Left renal cortex interstitium (tissue), 4 donors: Measurements from ENCODE around the gene NIM1K. TPM values are rescaled to one million over a fixed set of nuclear protein-coding genes. Genes with fewer than 3 reads are reported as not detected.
"Not testable (repeated sequence)": the region's sequence is repeated elsewhere in the genome, so short reads cannot be mapped to it uniquely, and the experiment has no call there.

Experiments
- DNase-seq, 4 donors: peaks; one replicate each; pipeline ENCODE4 v3.0.0-alpha.2; 2013; ENCODE audit warnings: low read depth in 4 of 4, low spot score in 2 of 4, missing footprints in 1 of 4
- polyA plus RNA-seq, 4 donors: library from polyadenylated mRNA; unstranded; fragments of 120-200 nt; gene quantifications; one replicate each; pipeline ENCODE4 v1.2.1, GENCODE V29; 2013; ENCODE audit not compliant: insufficient read length in 4 of 4

NIM1K gene
- under 1 TPM; 0.46 to 0.85 (median 0.54) TPM for polyA plus RNA-seq

GRCh38 chr5:43191740-43192557 is at the start of gene NIM1K:
Gene NIM1K (plus strand): TSS chr5:43192225. CDS start chr5:43245776, 53,551 bp downstream.
- peak in 1 of 4 donors; percentile 48 for DNase-seq

GRCh38 chr5:43145071-43145470 is 47.0 kb upstream of the NIM1K start:
- no peak for DNase-seq

- no peak for DNase-seq
These were observed 45.1 kb upstream of the NIM1K start for GRCh38 chr5:43146958-43147357.

- no peak for DNase-seq
These were observed 43.6 kb upstream of the NIM1K start for GRCh38 chr5:43148417-43148816.

GRCh38 chr5:43149231-43149630 is 42.8 kb upstream of the NIM1K start:
- DNase-seq, result no peak

GRCh38 chr5:43150075-43150474 is 42.0 kb upstream of the NIM1K start:
- DNase-seq, result no peak

- no peak for DNase-seq
These were observed 41.3 kb upstream of the NIM1K start for GRCh38 chr5:43150748-43151147.

- no peak for DNase-seq
These were observed 39.1 kb upstream of the NIM1K start for GRCh38 chr5:43152946-43153345.

- no peak for DNase-seq
These were observed 37.6 kb upstream of the NIM1K start for GRCh38 chr5:43154469-43154868.

GRCh38 chr5:43155394-43156096 is 36.5 kb upstream of the NIM1K start:
- no peak for DNase-seq

GRCh38 chr5:43156388-43156787 is 35.6 kb upstream of the NIM1K start:
- no peak for DNase-seq

- DNase-seq, result no peak
These were observed 35.0 kb upstream of the NIM1K start for GRCh38 chr5:43157068-43157467.

- no peak for DNase-seq
These were observed 30.8 kb upstream of the NIM1K start for GRCh38 chr5:43161244-43161643.

- DNase-seq, result not testable (repeated sequence)
These were observed 27.2 kb upstream of the NIM1K start for GRCh38 chr5:43164801-43165200.

GRCh38 chr5:43165323-43165722 is 26.7 kb upstream of the NIM1K start:
- DNase-seq, result no peak

GRCh38 chr5:43168175-43168574 is 23.9 kb upstream of the NIM1K start:
- no peak for DNase-seq

- DNase-seq, result no peak
These were observed 20.6 kb upstream of the NIM1K start for GRCh38 chr5:43171451-43171850.

- DNase-seq, result no peak
These were observed 20.1 kb upstream of the NIM1K start for GRCh38 chr5:43171926-43172325.

GRCh38 chr5:43172779-43173178 is 19.2 kb upstream of the NIM1K start:
- no peak for DNase-seq

GRCh38 chr5:43174586-43174985 is 17.4 kb upstream of the NIM1K start:
- no peak for DNase-seq

- no peak for DNase-seq
These were observed 12.2 kb upstream of the NIM1K start for GRCh38 chr5:43179836-43180235.

- no peak for DNase-seq
These were observed 9.6 kb upstream of the NIM1K start for GRCh38 chr5:43182421-43182820.
